HG03571 (cell line): ENCODE measurements around the gene HYAL1.
"Not testable (repeated sequence)": the region's sequence is repeated elsewhere in the genome, so short reads cannot be mapped to it uniquely, and the experiment has no call there.

Source experiments
- ATAC-seq: cut with Tn5 transposase; IDR thresholded peaks from one replicate; pipeline ENCODE4 v1.9.1; 2021; ENCODE audit not compliant: unreplicated experiment

The HYAL1 gene

DNA sequence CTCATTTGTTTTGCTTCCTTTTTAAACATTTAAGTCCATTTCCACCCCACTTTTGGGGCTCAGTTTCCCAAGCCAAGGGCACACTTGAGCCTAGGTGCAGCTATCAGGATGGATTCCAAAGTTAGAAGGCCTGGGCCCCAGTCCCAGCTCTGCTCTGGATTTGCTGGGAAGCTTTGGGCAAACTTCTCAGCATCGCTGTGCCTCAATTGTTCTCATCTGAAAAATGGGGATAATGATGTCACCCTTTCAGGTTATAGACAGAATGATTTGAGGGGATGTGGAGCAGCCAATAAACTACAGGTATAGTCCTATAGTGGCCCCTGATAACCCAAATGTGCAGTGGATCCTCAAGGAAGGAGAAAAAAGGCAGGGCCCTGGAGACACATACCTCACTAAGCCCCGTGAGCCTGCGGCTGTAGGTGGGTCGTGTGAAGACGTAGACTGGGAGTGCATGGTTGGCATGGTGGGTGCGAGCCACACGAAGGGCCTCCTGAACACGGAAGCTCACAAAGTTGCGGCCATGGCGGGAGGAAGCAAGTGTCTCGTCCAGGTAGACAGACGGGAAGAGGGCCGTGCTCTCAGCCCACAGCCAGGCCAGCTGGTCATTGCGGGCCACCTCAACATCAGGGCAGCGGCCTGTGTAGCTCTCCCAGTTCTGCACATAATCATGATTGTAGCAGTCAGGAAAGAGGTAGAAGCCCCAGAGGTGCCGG is 16.0 kb upstream of the HYAL1 start:
- ATAC-seq: no peak

- no peak for ATAC-seq
Measured at GRCh38 chr3:50318615-50319014, 15.2 kb upstream of the HYAL1 start.

DNA sequence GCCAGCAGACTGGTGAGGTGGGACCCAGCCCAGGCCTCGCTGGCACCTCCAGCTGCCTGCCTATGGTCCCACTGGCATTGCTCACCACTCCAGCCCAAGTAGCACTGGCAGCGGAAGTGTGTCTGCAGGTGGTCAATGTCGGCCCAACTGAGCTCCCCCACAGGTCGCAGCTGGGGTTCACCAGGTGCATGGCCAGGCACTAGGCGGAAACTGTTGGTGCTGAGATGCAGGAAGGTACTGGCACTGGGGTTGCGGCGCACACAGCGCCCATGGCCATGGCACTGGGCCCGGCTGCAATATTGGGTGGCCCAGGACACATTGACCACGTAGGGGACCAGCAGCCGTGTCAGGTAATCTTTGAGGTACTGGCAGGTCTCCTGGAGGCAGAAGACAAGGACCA is 14.8 kb upstream of the HYAL1 start:
- ATAC-seq: no peak

- no peak for ATAC-seq
Measured at GRCh38 chr3:50317300-50317699, 13.9 kb upstream of the HYAL1 start.

GRCh38 chr3:50316657-50317242 is 13.4 kb upstream of the HYAL1 start:
- no peak for ATAC-seq

GRCh38 chr3:50314816-50315215 is 11.4 kb upstream of the HYAL1 start:
- no peak for ATAC-seq

- no peak for ATAC-seq
Measured at GRCh38 chr3:50314342-50314741, 11.0 kb upstream of the HYAL1 start.

- ATAC-seq: not testable (repeated sequence)
Measured at GRCh38 chr3:50312041-50312440, 8.7 kb upstream of the HYAL1 start.

- ATAC-seq: no peak
Measured at GRCh38 chr3:50304601-50305000, 1.2 kb upstream of the HYAL1 start.

DNA sequence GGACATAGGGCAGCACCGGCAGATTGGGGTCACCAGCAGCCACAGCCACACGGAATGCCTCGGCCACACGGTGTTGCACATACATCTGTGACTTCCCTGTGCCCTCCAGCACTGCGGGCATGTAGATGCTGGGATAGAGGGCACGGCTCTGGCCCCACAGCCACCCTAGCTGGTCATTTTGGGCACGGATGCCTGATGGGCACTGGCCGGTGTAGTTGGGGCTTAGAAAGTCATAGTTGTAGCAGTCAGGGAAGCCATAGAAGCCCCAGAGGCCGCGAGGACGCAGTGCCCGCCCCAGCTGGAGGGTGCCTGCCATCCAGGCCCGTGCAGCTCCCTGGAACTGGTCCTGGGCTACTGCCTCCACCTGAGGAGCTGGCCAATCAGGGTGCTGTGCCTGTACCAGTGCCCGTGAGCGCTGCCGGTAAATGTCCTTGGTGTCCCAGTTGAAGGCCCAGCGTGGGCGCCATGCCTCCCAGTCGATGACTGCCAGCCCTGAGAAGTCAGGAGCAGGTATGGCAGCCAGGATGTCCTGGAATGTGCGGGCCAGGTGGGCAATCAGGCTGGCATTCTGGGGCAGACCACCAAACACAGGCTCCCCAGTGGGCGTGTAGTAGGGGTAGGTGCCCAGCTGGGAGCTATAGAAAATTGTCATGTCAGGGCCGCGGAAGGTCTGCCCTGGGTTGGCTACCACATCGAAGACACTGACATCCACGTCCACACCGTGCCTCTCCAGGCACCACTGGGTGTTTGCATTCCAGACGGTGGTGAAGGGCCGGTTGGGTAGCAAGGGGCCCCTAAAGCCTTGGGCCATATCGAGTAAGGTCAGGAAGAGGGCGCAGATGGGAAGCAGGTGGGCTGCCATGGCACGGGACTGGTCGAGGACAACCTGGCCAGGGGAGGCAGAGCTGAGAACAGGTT is 1.0 kb downstream of the HYAL1 start:
- ATAC-seq: no peak

- ATAC-seq: no peak
Measured at GRCh38 chr3:50300681-50301254, 2.6 kb downstream of the HYAL1 start.

- ATAC-seq: no peak
Measured at GRCh38 chr3:50299929-50300680, 3.3 kb downstream of the HYAL1 start.

GRCh38 chr3:50299638-50299928 is 3.8 kb downstream of the HYAL1 start:
- no peak for ATAC-seq

GRCh38 chr3:50298836-50299637 is 4.3 kb downstream of the HYAL1 start, which contains the start of the genes HYAL3 and NAA80:
TSS of gene HYAL3 (minus strand) at chr3:50299405. CDS start at chr3:50295602, 3,803 bp downstream.
TSS of gene NAA80 (minus strand) at chr3:50299405. CDS start at chr3:50297463, 1,942 bp downstream.
- peak; percentile 84 for ATAC-seq

DNA sequence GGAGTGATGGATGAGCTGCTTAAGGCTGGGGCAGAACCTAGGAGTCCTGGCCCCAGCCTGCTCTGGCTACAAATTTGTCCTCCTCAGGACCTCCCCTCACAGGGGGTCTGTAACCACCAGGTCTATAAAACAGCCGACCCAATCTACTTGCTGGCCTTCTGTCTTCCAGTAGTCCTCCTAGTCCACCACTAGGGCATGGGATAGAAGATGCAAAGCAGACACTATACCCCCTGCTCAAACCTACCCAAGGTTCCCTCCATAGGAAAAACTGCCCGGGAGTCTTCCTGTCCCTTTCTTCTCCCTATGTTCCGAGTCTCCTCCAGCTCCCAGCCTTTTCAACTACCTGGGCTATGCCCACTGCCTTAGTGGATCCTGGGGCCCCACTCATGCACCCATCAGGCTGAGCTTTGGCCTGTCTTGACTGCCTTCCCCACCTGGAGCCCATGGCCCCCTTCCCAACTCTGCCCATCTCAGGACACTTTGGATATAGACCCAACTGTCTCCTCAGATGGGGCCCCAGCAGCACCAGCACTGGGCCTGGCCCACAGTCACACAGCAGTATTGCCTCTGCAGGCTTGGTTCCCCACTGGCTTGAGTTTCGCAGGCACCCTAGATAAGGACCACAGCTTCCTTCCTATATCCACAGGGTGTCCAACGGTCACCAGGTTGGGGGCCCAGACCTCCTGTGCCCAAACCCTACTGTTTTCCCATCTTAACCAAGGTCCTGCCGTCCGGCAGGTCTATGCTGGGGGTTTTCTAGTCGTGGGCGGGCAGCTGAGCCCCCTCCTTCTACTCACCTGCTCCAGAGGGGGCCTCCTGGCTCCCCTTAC is 5.3 kb downstream of the HYAL1 start:
- no peak for ATAC-seq

- no peak for ATAC-seq
Measured at GRCh38 chr3:50297384-50297775, 6.0 kb downstream of the HYAL1 start.

GRCh38 chr3:50296721-50297383 is 6.5 kb downstream of the HYAL1 start:
- no peak for ATAC-seq

GRCh38 chr3:50295553-50296431 is 7.6 kb downstream of the HYAL1 start:
- no peak for ATAC-seq
